A673 (cell line): ENCODE results near the gene YBX1. TPM values are rescaled to one million over a fixed set of nuclear protein-coding genes. Genes with fewer than 3 reads are reported as not detected.
A peak's percentile ranks its signal among the peaks of the same experiment; 100 is the strongest.
"Not testable (repeated sequence)": the region's sequence is repeated elsewhere in the genome, so short reads cannot be mapped to it uniquely, and the experiment has no call there.

ENCODE experiments used
- BruUV-seq: library from RNA; stranded (reverse); fragments of 400-500 nt; replicated peaks from 2 replicates; lab custom pipeline; 2021; lab: Mats Ljungman, UMichigan
- CTCF ChIA-PET: fragments of 300-600 bp; sonication (Branson Sonifier 250); formaldehyde crosslinking; loops from one replicate; lab custom pipeline; 2022; ENCODE audit warnings: antibody characterized with exemption; lab: Charles Lee
- POLR2A ChIA-PET: fragments of 300-600 bp; sonication (Branson Sonifier 250); formaldehyde crosslinking; loops from one replicate; lab custom pipeline; 2022; ENCODE audit warnings: antibody characterized with exemption; ENCODE audit not compliant: low non-redundant PET; lab: Charles Lee
- DNase-seq: peaks from one replicate; pipeline ENCODE4 v3.0.0-alpha.2; 2015; ENCODE audit warnings: low spot score
- H3K27ac ChIP-seq: fragments of 200-600 bp; sonication (generic); 2 replicates; pipeline ENCODE4 v1.5.1; 2016; ENCODE audit warnings: mixed run types, low read depth, mild to moderate bottlenecking, mixed read lengths, antibody characterized with exemption, low read length; ENCODE audit not compliant: poor library complexity, severe bottlenecking
- H3K27me3 ChIP-seq: fragments of 200-600 bp; sonication (generic); replicated peaks from 2 replicates; pipeline ENCODE4 v1.6.1; 2017; ENCODE audit warnings: mixed run types, low read depth, mild to moderate bottlenecking, mixed read lengths, antibody characterized with exemption, low read length; ENCODE audit not compliant: insufficient read depth, poor library complexity
- H3K36me3 ChIP-seq: fragments of 200-600 bp; sonication (generic); 2 replicates; pipeline ENCODE4 v1.6.1; 2016; ENCODE audit warnings: mixed run types, mild to moderate bottlenecking, mixed read lengths, antibody characterized with exemption, low read length; ENCODE audit not compliant: insufficient read depth, poor library complexity, severe bottlenecking
- H3K4me1 ChIP-seq: fragments of 200-600 bp; sonication (generic); 2 replicates; pipeline ENCODE4 v1.6.1; 2017; ENCODE audit warnings: mixed run types, mild to moderate bottlenecking, mixed read lengths, antibody characterized with exemption, low read length; ENCODE audit not compliant: insufficient read depth, poor library complexity, severe bottlenecking
- H3K4me3 ChIP-seq: fragments of 200-600 bp; sonication (generic); 2 replicates; pipeline ENCODE4 v1.5.1; 2016; ENCODE audit warnings: low read depth, mixed run types, mild to moderate bottlenecking, mixed read lengths, low read length; ENCODE audit not compliant: poor library complexity, severe bottlenecking
- H3K9me3 ChIP-seq: fragments of 200-600 bp; sonication (generic); 2 replicates; pipeline ENCODE4 v1.6.1; 2016; ENCODE audit warnings: mixed run types, low read depth, mild to moderate bottlenecking, mixed read lengths, antibody characterized with exemption, low read length; ENCODE audit not compliant: poor library complexity, severe bottlenecking
- EZH2 ChIP-seq: fragments of 200-600 bp; sonication (generic); IDR thresholded peaks from 2 replicates; pipeline ENCODE4 v1.6.1; 2017; ENCODE audit warnings: borderline replicate concordance, low read depth, mild to moderate bottlenecking, mixed read lengths, antibody characterized with exemption, low read length; ENCODE audit not compliant: poor library complexity, severe bottlenecking
- intact Hi-C: fragments of 100-400 bp; cut with micrococcal nuclease; formaldehyde crosslinking; loops from one replicate; pipeline ENCODE4 v1.10.0; 2022; ENCODE audit not compliant: unreplicated experiment
- total RNA-seq: library from RNA; stranded (reverse); gene quantifications from 2 replicates; pipeline ENCODE4 v1.2.3, GENCODE V29; 2021
- TF ChIP-seq, protein P1 (sequence below): fragments of 300-800, 200-600 bp; sonication (generic); conservative IDR thresholded peaks from 2 replicates; pipeline ENCODE4 v1.5.1; 2017; ENCODE audit warnings: low read depth, mild to moderate bottlenecking, antibody characterized with exemption, low read length, moderate library complexity, mixed read lengths

YBX1 gene
- total RNA-seq, 1 experiment from 2014 or later, result 1,576 TPM

DNA sequence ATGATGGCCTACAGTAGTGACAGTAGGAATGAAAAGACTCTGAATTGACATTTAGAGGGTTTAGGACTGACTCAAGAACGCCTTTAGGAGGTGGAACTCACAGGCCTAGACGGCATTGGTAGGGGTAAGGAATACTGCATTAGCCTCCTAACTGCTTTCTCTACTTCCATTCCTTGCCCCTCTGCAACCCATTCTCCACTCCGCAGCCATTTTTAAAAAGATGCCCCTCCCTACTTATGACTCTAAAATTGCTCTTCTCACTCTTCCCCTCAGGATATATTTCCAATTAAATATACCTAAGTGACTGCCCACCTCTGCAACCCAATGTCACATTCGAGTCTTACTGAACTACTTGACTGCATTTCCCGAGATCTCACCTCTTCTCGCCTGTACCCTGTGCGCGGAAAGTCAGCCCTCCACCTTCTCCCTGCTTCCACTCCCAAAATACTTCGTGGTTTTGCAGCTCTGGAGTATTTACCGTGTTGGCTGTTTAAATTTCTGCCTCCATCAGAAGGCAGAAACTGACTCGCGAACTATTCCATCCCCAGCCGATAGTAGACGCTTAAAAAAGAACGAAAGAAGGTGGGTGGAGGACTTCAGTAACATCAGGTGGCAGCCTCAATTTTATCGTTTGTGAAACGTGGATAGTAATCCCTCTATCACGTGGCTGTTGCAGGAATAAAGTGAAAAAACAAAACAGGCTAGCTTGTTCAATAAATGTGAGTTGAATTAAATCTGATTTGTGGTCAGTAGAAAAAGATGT is 1.1 kb upstream of the YBX1 start:
- intact Hi-C loops, result no loop called here
- no peak for TF ChIP-seq EZH2
- TF ChIP-seq, protein P1, sequence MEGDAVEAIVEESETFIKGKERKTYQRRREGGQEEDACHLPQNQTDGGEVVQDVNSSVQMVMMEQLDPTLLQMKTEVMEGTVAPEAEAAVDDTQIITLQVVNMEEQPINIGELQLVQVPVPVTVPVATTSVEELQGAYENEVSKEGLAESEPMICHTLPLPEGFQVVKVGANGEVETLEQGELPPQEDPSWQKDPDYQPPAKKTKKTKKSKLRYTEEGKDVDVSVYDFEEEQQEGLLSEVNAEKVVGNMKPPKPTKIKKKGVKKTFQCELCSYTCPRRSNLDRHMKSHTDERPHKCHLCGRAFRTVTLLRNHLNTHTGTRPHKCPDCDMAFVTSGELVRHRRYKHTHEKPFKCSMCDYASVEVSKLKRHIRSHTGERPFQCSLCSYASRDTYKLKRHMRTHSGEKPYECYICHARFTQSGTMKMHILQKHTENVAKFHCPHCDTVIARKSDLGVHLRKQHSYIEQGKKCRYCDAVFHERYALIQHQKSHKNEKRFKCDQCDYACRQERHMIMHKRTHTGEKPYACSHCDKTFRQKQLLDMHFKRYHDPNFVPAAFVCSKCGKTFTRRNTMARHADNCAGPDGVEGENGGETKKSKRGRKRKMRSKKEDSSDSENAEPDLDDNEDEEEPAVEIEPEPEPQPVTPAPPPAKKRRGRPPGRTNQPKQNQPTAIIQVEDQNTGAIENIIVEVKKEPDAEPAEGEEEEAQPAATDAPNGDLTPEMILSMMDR, result no peak
- Histone ChIP-seq H3K36me3 (peaks cover 34% of the 10 kb centered on the region), H3K4me1 (peaks cover 18% of the 10 kb centered on the region), H3K27ac (peak overlapping the region; percentile 93), H3K4me3 (peak overlapping the region; percentile 79), H3K9me3 (no peaks in the 10 kb centered on the region), H3K27me3 (no peaks in the 10 kb centered on the region)
- ChIA-PET POLR2A (interaction anchor here (0.6 kb wide), 1 partner anchor 10 kb away, joined by 4 read pairs; no protein-coding TSS in a partner anchor), CTCF (interaction anchor here (0.5 kb wide), 1 partner anchor 85 kb away, joined by 8 read pairs; no protein-coding TSS in a partner anchor)
- DNase-seq, result peak; percentile 38
- TSS peak; percentile 91 for BruUV-seq

DNA sequence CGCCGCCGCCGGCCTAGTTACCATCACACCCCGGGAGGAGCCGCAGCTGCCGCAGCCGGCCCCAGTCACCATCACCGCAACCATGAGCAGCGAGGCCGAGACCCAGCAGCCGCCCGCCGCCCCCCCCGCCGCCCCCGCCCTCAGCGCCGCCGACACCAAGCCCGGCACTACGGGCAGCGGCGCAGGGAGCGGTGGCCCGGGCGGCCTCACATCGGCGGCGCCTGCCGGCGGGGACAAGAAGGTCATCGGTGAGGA is 193 bp downstream of the YBX1 start:
- BruUV-seq, intact Hi-C loops, CTCF ChIA-PET, DNase-seq, H3K9me3 ChIP-seq, H3K27me3 ChIP-seq: not testable (repeated sequence)
- H3K36me3 ChIP-seq, result peaks cover 41% of the 10 kb centered on the region
- POLR2A ChIA-PET, result interaction anchor here (0.6 to 1.1 kb wide), 3 partner anchors 24 to 1181 kb away, joined by 3 read pairs; partner anchors contain the start of gene PPIH
- H3K4me3 ChIP-seq, result peak overlapping the region; percentile 79
- peak overlapping the region; percentile 93 for H3K27ac ChIP-seq
- H3K4me1 ChIP-seq, result peaks cover 23% of the 10 kb centered on the region

DNA sequence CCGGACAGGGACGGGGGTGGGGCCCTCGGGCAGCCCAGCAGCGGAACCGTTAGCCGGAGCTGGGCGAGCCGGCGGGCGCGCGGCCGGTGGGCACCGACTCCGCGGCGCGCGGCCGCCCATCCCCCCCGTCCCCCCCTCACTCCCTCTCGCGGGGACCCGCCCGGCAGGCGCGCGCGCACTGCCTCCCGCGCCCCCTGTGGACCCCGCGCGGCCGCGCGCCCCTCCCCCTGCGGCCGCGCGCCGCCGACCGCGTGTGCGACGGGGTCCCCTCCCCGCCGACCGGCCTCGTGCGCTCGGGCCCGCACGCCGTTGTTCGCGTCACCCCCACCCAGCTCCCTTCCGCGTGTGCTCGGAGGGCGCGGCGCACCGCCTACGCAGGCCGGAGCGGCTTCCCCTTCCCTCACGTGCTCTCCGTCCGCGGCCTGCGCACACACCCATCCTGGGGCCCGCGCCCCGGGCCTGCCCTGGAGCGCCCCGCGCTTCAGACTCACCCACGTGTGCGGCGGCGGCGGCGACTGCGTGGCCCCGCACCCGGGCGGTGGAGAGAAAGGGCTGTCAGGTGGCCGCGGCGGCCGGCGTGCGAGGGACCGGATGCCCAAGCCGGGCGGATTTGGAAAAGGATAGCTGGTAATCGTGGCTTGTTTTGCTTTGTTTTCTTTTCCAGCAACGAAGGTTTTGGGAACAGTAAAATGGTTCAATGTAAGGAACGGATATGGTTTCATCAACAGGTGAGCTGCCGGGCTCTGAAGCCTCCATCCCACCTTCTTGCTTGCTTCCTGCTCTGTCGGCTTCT is 717 bp downstream of the YBX1 start:
- Histone ChIP-seq H3K4me3 (peak overlapping the region; percentile 79), H3K4me1 (peaks cover 23% of the 10 kb centered on the region), H3K9me3 (no peaks in the 10 kb centered on the region), H3K36me3 (peaks cover 45% of the 10 kb centered on the region), H3K27me3 (no peaks in the 10 kb centered on the region), H3K27ac (peak overlapping the region; percentile 93)
- CTCF ChIA-PET, result no interaction called here
- no TSS peak for BruUV-seq
- TF ChIP-seq, protein P1, result no peak
- TF ChIP-seq EZH2, result no peak
- peak; percentile 76 for DNase-seq
- POLR2A ChIA-PET, result interaction anchor here (0.6 to 1.1 kb wide), 3 partner anchors 25 to 1181 kb away, joined by 3 read pairs; partner anchors contain the start of gene PPIH
- intact Hi-C loops, result no loop called here
